NCI-H1930 (cell line): ENCODE data around the gene ARID3B.
A peak's percentile ranks its signal among the peaks of the same experiment; 100 is the strongest.
"Not testable (repeated sequence)": the region's sequence is repeated elsewhere in the genome, so short reads cannot be mapped to it uniquely, and the experiment has no call there.

ENCODE experiments used
- DNase-seq, 2 experiments: peaks; one replicate each; lab custom pipeline; 2025; lab: John Stamatoyannopoulos, UW

Gene ARID3B

GRCh38 chr15:74571191-74571590, 30.2 kb downstream of the ARID3B start:
- DNase-seq = no peak

GRCh38 chr15:74573987-74574386, 33.0 kb downstream of the ARID3B start:
- no peak for DNase-seq

- no peak for DNase-seq
Measured at GRCh38 chr15:74578496-74578994, 37.5 kb downstream of the ARID3B start.

GRCh38 chr15:74579001-74579400, 38.0 kb downstream of the ARID3B start:
- no peak for DNase-seq

GRCh38 chr15:74580538-74581350, 39.7 kb downstream of the ARID3B start:
- no peak for DNase-seq

- DNase-seq = no peak
Measured at GRCh38 chr15:74584204-74584603, 43.2 kb downstream of the ARID3B start.

- DNase-seq = no peak
Measured at GRCh38 chr15:74584779-74585178, 43.8 kb downstream of the ARID3B start.

GRCh38 chr15:74585191-74585590, 44.2 kb downstream of the ARID3B start:
- DNase-seq = no peak

- no peak for DNase-seq
Measured at GRCh38 chr15:74585857-74586256, 44.8 kb downstream of the ARID3B start.

- no peak for DNase-seq
Measured at GRCh38 chr15:74589826-74590225, 48.8 kb downstream of the ARID3B start.

GRCh38 chr15:74592222-74592621, 51.2 kb downstream of the ARID3B start:
- no peak for DNase-seq

- no peak for DNase-seq
Measured at GRCh38 chr15:74593122-74593521, 52.1 kb downstream of the ARID3B start.

GRCh38 chr15:74594455-74594854, 53.4 kb downstream of the ARID3B start:
- no peak for DNase-seq

- DNase-seq = no peak
Measured at GRCh38 chr15:74595271-74595670, 54.3 kb downstream of the ARID3B start.

- not testable (repeated sequence) for DNase-seq
Measured at GRCh38 chr15:74596736-74597135, 55.7 kb downstream of the ARID3B start.

GRCh38 chr15:74597146-74597705, 56.2 kb downstream of the ARID3B start:
- not testable (repeated sequence) for DNase-seq

- peak; percentile 65 to 80 for DNase-seq
Measured at GRCh38 chr15:74598126-74598842, 57.3 kb downstream of the ARID3B start.

GRCh38 chr15:74599156-74599555, 58.1 kb downstream of the ARID3B start:
- DNase-seq = no peak

GRCh38 chr15:74603026-74603788, 62.2 kb downstream of the ARID3B start:
- DNase-seq = no peak

GRCh38 chr15:74603789-74604705, 63.0 kb downstream of the ARID3B start:
- no peak for DNase-seq
